Measurements from ENCODE around the gene PTPRJ. TPM values are rescaled to one million over a fixed set of nuclear protein-coding genes. Genes with fewer than 3 reads are reported as not detected.
A peak's percentile ranks its signal among the peaks of the same experiment; 100 is the strongest.

The PTPRJ gene
- total and polyA plus RNA-seq, 9 of the 15 experiments (the other 6 are each of a cell fraction or from before 2014, with no cell fraction given) = 0.56 to 10.7 (median 4.8) TPM

GRCh38 chr11:47992959-47993820, 12.8 kb downstream of the PTPRJ start (continued):
- TF ChIP-seq CAMTA2 (CRISPR knock-in tag; conservative IDR thresholded peaks at IDR 0.05) (no peak), NFIC (IDR thresholded peaks at IDR 0.05) (peak; percentile 42; the same call in 1 of the 2 replicates), KLF13 (tag; IDR thresholded peaks at IDR 0.05; ENCODE audit: borderline replicate concordance, low read depth) (no peak), ELF2 (CRISPR knock-in tag; IDR thresholded peaks at IDR 0.05) (no peak), RBM14 (IDR thresholded peaks at IDR 0.05; ENCODE audit: borderline replicate concordance, insufficient read depth, low read depth, low read length) (no peak), ZNF253 (CRISPR knock-in tag; conservative IDR thresholded peaks at IDR 0.05) (no peak)

- Histone ChIP-seq H3K27ac (ENCODE audit: extremely low read depth, low read depth, low read length) (no peak overlapping the region), H3K9me1 (ENCODE audit: control insufficient read depth, insufficient read depth, low read length) (no peaks in the 10 kb centered on the region), H3K27me3 (ENCODE audit: control insufficient read depth in 2 of 2, insufficient read depth in 2 of 2, low read length in 2 of 2) (no peaks in the 10 kb centered on the region), H3K9ac (ENCODE audit: insufficient read depth in 1 of 2, low read depth in 2 of 2, low read length in 2 of 2) (no peak overlapping the region), H4K20me1 (replicated peaks; ENCODE audit: control insufficient read depth, insufficient read depth, low read length) (peaks cover 9% of the 10 kb centered on the region), H3K36me3 (ENCODE audit: control insufficient read depth, insufficient read depth, low read length) (no peaks in the 10 kb centered on the region), H3K4me2 (ENCODE audit: insufficient read depth, low read length) (no peak overlapping the region), H3K79me2 (ENCODE audit: control insufficient read depth, insufficient read depth, low read length) (peaks cover 17% of the 10 kb centered on the region), H3K4me3 (no peak overlapping the region), H2AFZ (ENCODE audit: low read depth, low read length) (no peak overlapping the region), H3K9me3 (replicated peaks; ENCODE audit: control insufficient read depth, insufficient read depth, low read depth, low read length) (no peaks in the 10 kb centered on the region), H3K4me1 (replicated peaks in 1 of 2; ENCODE audit: control insufficient read depth in 2 of 2, insufficient read depth in 2 of 2, low read length in 2 of 2) (peaks cover 33 to 34% of the 10 kb centered on the region in 2 experiments)
- WGBS (ENCODE audit: insufficient coverage, low coverage, missing lambda C conversion rate) = 86% methylated on average over 4 of the region's 4 CpGs
- in situ Hi-C loops (cut with MboI) = no loop called here
- intact Hi-C loops (cut with micrococcal nuclease) = no loop called here
- DNase-seq (ENCODE audit: extremely low read depth in 1 of 4, low spot score in 3 of 4) = no peak
- ChIA-PET POLR2A (interaction anchor here (0.6 to 2.0 kb wide), 3 partner anchors 11 to 29 kb away, joined by 3 to 14 read pairs (median 3); no protein-coding TSS in a partner anchor), CTCF (ENCODE audit: low intra/inter-chr PET ratio) (no interaction called here)
- ATAC-seq = no peak
- no peak for FAIRE-seq
- BruUV-seq (replicated peaks) = no TSS peak
- no peak for TF ChIP-seq TAF1 (IDR thresholded peaks at IDR 0.05; ENCODE audit: control insufficient read depth, extremely low read depth, insufficient read depth, low read length, severe bottlenecking)
- TF ChIP-seq CBX1 (IDR thresholded peaks at IDR 0.05; ENCODE audit: low read depth) = no peak
- TF ChIP-seq ZNF445 (CRISPR knock-in tag; IDR thresholded peaks at IDR 0.05; ENCODE audit: low read depth) = no peak
- TF ChIP-seq SIX5 (IDR thresholded peaks at IDR 0.05; ENCODE audit: borderline replicate concordance in 1 of 2, insufficient read depth in 1 of 2, low read depth in 1 of 2, low read length in 2 of 2) = no peak
- TF ChIP-seq PHB2 (IDR thresholded peaks at IDR 0.05; ENCODE audit: low read depth) = no peak
- no peak for TF ChIP-seq FOXK1 (CRISPR knock-in tag; IDR thresholded peaks at IDR 0.05; ENCODE audit: borderline replicate concordance)
- peak; percentile 23; the same call in 1 of the 2 replicates for TF ChIP-seq CEBPB (tag; IDR thresholded peaks at IDR 0.05)
Measured at GRCh38 chr11:47994417-47994816, 14.1 kb downstream of the PTPRJ start.

All from K562 (cell line).